K562 (cell line): ENCODE data around the gene KCNN4. TPM values are rescaled to one million over a fixed set of nuclear protein-coding genes. Genes with fewer than 3 reads are reported as not detected.

Experiments
- BMI1 ChIP-seq: fragments of 150-350 bp; IDR thresholded peaks from 2 replicates; pipeline ENCODE4 v1.6.1; 2014; ENCODE audit warnings: low read length
- CBX3 ChIP-seq, 2 experiments: IDR thresholded peaks; 1 replicate in 1 of 2; 2 replicates in 1 of 2; pipeline ENCODE4 v1.6.1; 2012; ENCODE audit warnings: inconsistent platforms in 2 of 2, low read length in 2 of 2, borderline replicate concordance in 1 of 2, control low read depth in 1 of 2
- CCAR2 ChIP-seq: fragments of 200-400 bp; formaldehyde crosslinking; IDR thresholded peaks from 2 replicates; pipeline ENCODE4 v1.6.1; 2017; ENCODE audit warnings: mild to moderate bottlenecking, low read depth, low read length
- FOXA3 ChIP-seq, 2 experiments: fragments of 450-650 bp in 1 of 2; sonication (generic) in 1 of 2; formaldehyde crosslinking; IDR thresholded peaks in 1 of 2; conservative IDR thresholded peaks in 1 of 2; 2 replicates each; pipeline versions ENCODE4 v1.4.0 to v1.8.0; 2020 to 2022; ENCODE audit warnings: mild to moderate bottlenecking in 2 of 2, missing genetic modification reagents in 1 of 2
- GABPB1 ChIP-seq: sonication (generic); formaldehyde crosslinking; IDR thresholded peaks from 2 replicates; pipeline ENCODE4 v1.8.0; 2022; ENCODE audit warnings: mild to moderate bottlenecking, missing genetic modification reagents
- HLTF ChIP-seq: fragments of 450-650 bp; IDR thresholded peaks from 2 replicates; pipeline ENCODE4 v1.6.1; 2016
- HMG20B ChIP-seq: fragments of 250-450 bp; sonication (Bioruptor Pico); IDR thresholded peaks from 2 replicates; pipeline ENCODE4 v1.5.0; 2021; ENCODE audit warnings: mild to moderate bottlenecking
- HNRNPH1 ChIP-seq: fragments of 200-400 bp; formaldehyde crosslinking; optimal IDR thresholded peaks from 2 replicates; pipeline ENCODE3; 2017; ENCODE audit warnings: low read depth, mild to moderate bottlenecking, low read length, moderate library complexity
- MAFF ChIP-seq: IDR thresholded peaks from 2 replicates; pipeline ENCODE4 v1.6.1; 2012; ENCODE audit warnings: low read length, improper control_type of control experiment
- MCM5 ChIP-seq: fragments of 450-650 bp; IDR thresholded peaks from 2 replicates; pipeline ENCODE4 v1.6.1; 2016; ENCODE audit warnings: low read depth
- MYC ChIP-seq, 2 experiments: fragments of 250-450 bp in 1 of 2; sonication (Bioruptor Pico) in 1 of 2; IDR thresholded peaks; 2 replicates each; pipeline versions ENCODE4 v1.5.1 to v1.6.1; 2012 to 2021; ENCODE audit warnings: low read depth in 2 of 2, borderline replicate concordance in 1 of 2, improper control_type of control experiment in 1 of 2, low read length in 1 of 2, mild to moderate bottlenecking in 1 of 2, moderate library complexity in 1 of 2
- NONO ChIP-seq, 2 experiments: fragments of 200-400 bp in 1 of 2; fragments of 450-650 bp in 1 of 2; formaldehyde crosslinking in 1 of 2; IDR thresholded peaks; 2 replicates each; pipeline ENCODE4 v1.6.1; 2017; ENCODE audit warnings: low read depth in 2 of 2, mild to moderate bottlenecking in 2 of 2, moderate library complexity in 2 of 2, low read length in 1 of 2
- NRF1 ChIP-seq, 2 experiments: fragments of 450-650 bp; IDR thresholded peaks in 1 of 2; conservative IDR thresholded peaks in 1 of 2; 2 replicates each; pipeline ENCODE4 v1.6.1; 2014; ENCODE audit warnings: mild to moderate bottlenecking in 2 of 2
- POLR2G ChIP-seq: fragments of 200-400 bp; formaldehyde crosslinking; IDR thresholded peaks from 2 replicates; pipeline ENCODE4 v1.6.1; 2017; ENCODE audit warnings: low read depth, mild to moderate bottlenecking, antibody characterized with exemption, low read length, moderate library complexity
- RAD51 ChIP-seq: fragments of 450-650 bp; IDR thresholded peaks from 2 replicates; pipeline ENCODE4 v1.7.1; 2016; ENCODE audit warnings: low read depth, mild to moderate bottlenecking, borderline replicate concordance
- SMC3 ChIP-seq: conservative IDR thresholded peaks from 2 replicates; pipeline ENCODE4 v1.6.1; 2011; ENCODE audit warnings: low read depth, low read length, improper control_type of control experiment; ENCODE audit not compliant: insufficient read depth
- TCF7L2 ChIP-seq: fragments of 150-350 bp; IDR thresholded peaks from 2 replicates; pipeline ENCODE4 v1.6.1; 2016; ENCODE audit warnings: low read depth, mild to moderate bottlenecking, low read length, moderate library complexity
- ZBTB7A ChIP-seq: IDR thresholded peaks from 2 replicates; pipeline ENCODE4 v1.6.1; 2011; ENCODE audit warnings: low read depth, mild to moderate bottlenecking, low read length, moderate library complexity, borderline replicate concordance; ENCODE audit not compliant: control insufficient read depth
- ZC3H11A ChIP-seq: IDR thresholded peaks from 2 replicates; pipeline ENCODE4 v1.6.1; 2012; ENCODE audit warnings: low read depth, low read length, improper control_type of control experiment
- ZNF224 ChIP-seq: sonication (generic); formaldehyde crosslinking; IDR thresholded peaks from 2 replicates; pipeline ENCODE4 v1.8.0; 2022; ENCODE audit warnings: mild to moderate bottlenecking, missing genetic modification reagents
- ZNF23 ChIP-seq: fragments of 250-450 bp; sonication (Bioruptor Pico); IDR thresholded peaks from 2 replicates; pipeline ENCODE4 v1.4.0; 2020; ENCODE audit warnings: mild to moderate bottlenecking
- ZNF3 ChIP-seq: fragments of 250-450 bp; sonication (Bioruptor Pico); IDR thresholded peaks from 2 replicates; pipeline ENCODE4 v1.5.0; 2021; ENCODE audit warnings: mild to moderate bottlenecking, moderate library complexity
- ZNF431 ChIP-seq: sonication (generic); formaldehyde crosslinking; IDR thresholded peaks from 2 replicates; pipeline ENCODE4 v1.8.0; 2022; ENCODE audit warnings: mild to moderate bottlenecking, missing genetic modification reagents
- ZNF695 ChIP-seq: fragments of 450-650 bp; formaldehyde crosslinking; IDR thresholded peaks from 2 replicates; pipeline ENCODE4 v1.4.0; 2020; ENCODE audit warnings: mild to moderate bottlenecking, moderate library complexity
- polyA plus RNA-seq, 8 experiments: library from polyadenylated mRNA; depleted of rRNA in 4 of 8; stranded (reverse) in 5 of 8; unstranded in 3 of 8; fragments of >200 nt; fragmentation: Nextera tagmentation in 2 of 8; fragmentation: Illumina TruSeq in 1 of 8; extraction: Ambion mirVana in 2 of 8; extraction: Trizol in 1 of 8; gene quantifications; 2 replicates each; pipeline versions ENCODE4 v1.2.1 to v1.2.3, GENCODE V29; 2011 to 2014; ENCODE audit warnings: inconsistent platforms in 1 of 8, missing spikeins in 1 of 8
- total RNA-seq, 7 experiments: library from RNA; depleted of rRNA in 6 of 7; stranded (reverse); fragments of >200 nt in 6 of 7; fragmentation: Illumina TruSeq in 2 of 7; extraction: Trizol in 2 of 7; gene quantifications; 2 replicates each; pipeline versions ENCODE4 v1.2.1 to v1.2.3, GENCODE V29; 2011 to 2021; ENCODE audit warnings: low replicate concordance in 1 of 7
- TF ChIP-seq, protein P1 (sequence below): sonication (generic); formaldehyde crosslinking; IDR thresholded peaks from 2 replicates; pipeline ENCODE4 v1.8.0; 2022; ENCODE audit warnings: mild to moderate bottlenecking, missing genetic modification reagents
- TF ChIP-seq, protein P2 (sequence below): fragments of 450-650 bp; conservative IDR thresholded peaks from 2 replicates; pipeline ENCODE4 v1.6.1; 2016; ENCODE audit warnings: missing genetic modification characterization, low read depth, mild to moderate bottlenecking, missing compliant biosample characterization, moderate library complexity
- TF ChIP-seq, protein P3 (sequence below): fragments of 250-450 bp; sonication (Bioruptor Pico); IDR thresholded peaks from 2 replicates; pipeline ENCODE4 v1.8.0; 2022; ENCODE audit warnings: moderate library complexity, mild to moderate bottlenecking, inconsistent platforms

Gene KCNN4
- total and polyA plus RNA-seq, 9 of the 15 experiments (the other 6 are each of a cell fraction or from before 2014, with no cell fraction given) = 0.53 to 37.7 (median 25.9) TPM

DNA sequence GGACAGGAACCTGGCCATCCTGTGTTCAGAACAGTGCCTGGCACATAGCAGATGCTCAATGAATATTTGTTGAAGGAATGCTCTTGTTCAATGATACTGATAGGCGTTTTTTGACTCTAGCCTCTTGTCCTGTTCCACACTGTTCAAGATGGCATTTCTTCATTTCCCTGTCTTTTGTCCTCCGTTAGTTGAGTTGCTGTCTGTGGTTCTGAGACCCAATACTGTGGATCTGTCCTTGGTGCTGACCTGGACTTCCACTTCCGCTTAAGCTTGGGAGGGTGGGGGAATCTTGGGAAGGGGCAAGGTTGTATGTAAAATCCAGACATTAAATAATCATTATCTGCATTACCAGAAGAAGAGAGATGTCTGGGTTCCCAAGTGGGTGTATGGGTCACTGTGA is 8.3 kb upstream of the KCNN4 start (continued):
- TF ChIP-seq ZNF3 (CRISPR knock-in tag) (no peak), POLR2G (no peak), ZNF224 (CRISPR knock-in tag) (peak; percentile 34; the same call in 1 of the 2 replicates), ZC3H11A (no peak), CBX3 (IDR thresholded peaks at IDR 0.05; ENCODE audit: borderline replicate concordance in 1 of 2, low read length in 2 of 2) (peak in 1 of 2 experiments; percentile 55; a peak in 1 of 3 replicates), RAD51 (no peak), GABPB1 (CRISPR knock-in tag) (peak; percentile 84), MCM5 (no peak), ZNF695 (CRISPR knock-in tag) (no peak), NRF1 (conservative IDR thresholded peaks at IDR 0.05 in 1 of 2, IDR thresholded peaks at IDR 0.05 in 1 of 2) (no peak), HMG20B (no peak), SMC3 (no peak), ZNF431 (no peak), FOXA3 (CRISPR knock-in tag; conservative IDR thresholded peaks at IDR 0.05 in 1 of 2, IDR thresholded peaks at IDR 0.05 in 1 of 2) (no peak), ZBTB7A (no peak), MYC (IDR thresholded peaks at IDR 0.05; ENCODE audit: low read depth, low read length) (no peak), MYC (CRISPR knock-in tag; IDR thresholded peaks at IDR 0.05; ENCODE audit: borderline replicate concordance, low read depth) (no peak), HLTF (no peak), HNRNPH1 (no peak), ZNF23 (CRISPR knock-in tag) (no peak), BMI1 (no peak), NONO (IDR thresholded peaks at IDR 0.05; ENCODE audit: low read depth in 2 of 2, low read length in 1 of 2) (no peak), MAFF (no peak), CCAR2 (no peak), TCF7L2 (no peak)
- TF ChIP-seq, protein P1, sequence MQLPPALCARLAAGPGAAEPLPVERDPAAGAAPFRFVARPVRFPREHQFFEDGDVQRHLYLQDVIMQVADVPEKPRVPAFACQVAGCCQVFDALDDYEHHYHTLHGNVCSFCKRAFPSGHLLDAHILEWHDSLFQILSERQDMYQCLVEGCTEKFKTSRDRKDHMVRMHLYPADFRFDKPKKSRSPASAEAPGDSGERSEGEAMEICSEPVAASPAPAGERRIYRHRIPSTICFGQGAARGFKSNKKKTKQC = peak; percentile 87
- TF ChIP-seq, protein P2, sequence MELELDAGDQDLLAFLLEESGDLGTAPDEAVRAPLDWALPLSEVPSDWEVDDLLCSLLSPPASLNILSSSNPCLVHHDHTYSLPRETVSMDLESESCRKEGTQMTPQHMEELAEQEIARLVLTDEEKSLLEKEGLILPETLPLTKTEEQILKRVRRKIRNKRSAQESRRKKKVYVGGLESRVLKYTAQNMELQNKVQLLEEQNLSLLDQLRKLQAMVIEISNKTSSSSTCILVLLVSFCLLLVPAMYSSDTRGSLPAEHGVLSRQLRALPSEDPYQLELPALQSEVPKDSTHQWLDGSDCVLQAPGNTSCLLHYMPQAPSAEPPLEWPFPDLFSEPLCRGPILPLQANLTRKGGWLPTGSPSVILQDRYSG (tag) = peak; percentile 77
- TF ChIP-seq, protein P3, sequence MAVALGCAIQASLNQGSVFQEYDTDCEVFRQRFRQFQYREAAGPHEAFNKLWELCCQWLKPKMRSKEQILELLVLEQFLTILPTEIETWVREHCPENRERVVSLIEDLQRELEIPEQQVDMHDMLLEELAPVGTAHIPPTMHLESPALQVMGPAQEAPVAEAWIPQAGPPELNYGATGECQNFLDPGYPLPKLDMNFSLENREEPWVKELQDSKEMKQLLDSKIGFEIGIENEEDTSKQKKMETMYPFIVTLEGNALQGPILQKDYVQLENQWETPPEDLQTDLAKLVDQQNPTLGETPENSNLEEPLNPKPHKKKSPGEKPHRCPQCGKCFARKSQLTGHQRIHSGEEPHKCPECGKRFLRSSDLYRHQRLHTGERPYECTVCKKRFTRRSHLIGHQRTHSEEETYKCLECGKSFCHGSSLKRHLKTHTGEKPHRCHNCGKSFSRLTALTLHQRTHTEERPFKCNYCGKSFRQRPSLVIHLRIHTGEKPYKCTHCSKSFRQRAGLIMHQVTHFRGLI (CRISPR knock-in tag) = 0 out of 2 replicates have a peak, but pooled peaks have one; percentile 19
